K562 (cell line): ENCODE results near the gene WNK1. TPM values are rescaled to one million over a fixed set of nuclear protein-coding genes. Genes with fewer than 3 reads are reported as not detected.

Experiments
- ATAC-seq: fragments of 200-7000 bp; cut with Tn5 transposase; 3 replicates; pipeline ENCODE4 v1.9.1; 2020; ENCODE audit warnings: moderate library complexity
- BruUV-seq: library from RNA; stranded (reverse); fragments of 400-500 nt; replicated peaks from 2 replicates; lab custom pipeline; 2021; lab: Mats Ljungman, UMichigan
- CTCF ChIA-PET: fragments of 300-600 bp; formaldehyde crosslinking; extraction: SDS; loops from one replicate; lab custom pipeline; 2021; ENCODE audit warnings: low intra/inter-chr PET ratio; lab: Yijun Ruan, JAX
- POLR2A ChIA-PET: fragments of 300-600, 350-650 bp; sonication (Branson Sonifier 250); formaldehyde crosslinking; extraction: SDS; loops from one replicate; lab custom pipeline; 2021; ENCODE audit warnings: antibody characterized with exemption, inconsistent platforms; lab: Yijun Ruan, JAX
- DNase-seq, 4 experiments: peaks; one replicate each; pipeline versions ENCODE4 v3.0.0 to v3.0.0-alpha.2; 2011 to 2018; ENCODE audit warnings: low spot score in 3 of 4, mixed read lengths in 3 of 4; ENCODE audit errors: extremely low read depth in 1 of 4
- FAIRE-seq: peaks from 2 replicates; lab custom pipeline; 2011; peaks lifted over from hg19 to GRCh38; lab: Jason Lieb, UNC
- H2AFZ ChIP-seq: 2 replicates; pipeline ENCODE4 v1.6.0; 2011; ENCODE audit warnings: low read depth, low read length, control low read depth, inconsistent platforms
- H3K27ac ChIP-seq: fragments of 200-600 bp; 3 replicates; pipeline ENCODE4 v1.8.0; 2011; ENCODE audit warnings: low read depth, mild to moderate bottlenecking, control low read depth, inconsistent platforms, low read length, moderate library complexity, mixed read lengths; ENCODE audit errors: extremely low read depth
- H3K27me3 ChIP-seq, 2 experiments: fragments of 300-600 bp in 1 of 2; 2 replicates in 1 of 2; 3 replicates in 1 of 2; pipeline versions ENCODE4 v1.6.0 to v1.8.0; 2011; ENCODE audit warnings: inconsistent platforms in 2 of 2, low read length in 2 of 2, mild to moderate bottlenecking in 1 of 2, mixed read lengths in 1 of 2, moderate library complexity in 1 of 2; ENCODE audit not compliant: control insufficient read depth in 2 of 2, insufficient read depth in 2 of 2
- H3K36me3 ChIP-seq: fragments of 300-600 bp; 3 replicates; pipeline ENCODE4 v1.8.0; 2011; ENCODE audit warnings: mild to moderate bottlenecking, low read length, inconsistent platforms; ENCODE audit not compliant: control insufficient read depth, insufficient read depth
- H3K4me1 ChIP-seq, 2 experiments: fragments of 200-600 bp in 1 of 2; replicated peaks in 1 of 2; 2 replicates in 1 of 2; 3 replicates in 1 of 2; pipeline versions ENCODE4 v1.5.1 to v1.8.0; 2011; ENCODE audit warnings: inconsistent platforms in 2 of 2, low read length in 2 of 2, mild to moderate bottlenecking in 1 of 2, mixed read lengths in 1 of 2, moderate library complexity in 1 of 2; ENCODE audit not compliant: control insufficient read depth in 2 of 2, insufficient read depth in 2 of 2
- H3K4me2 ChIP-seq: 2 replicates; pipeline ENCODE4 v1.6.1; 2011; ENCODE audit warnings: low read length, control low read depth, inconsistent platforms, mixed read lengths; ENCODE audit not compliant: insufficient read depth
- H3K4me3 ChIP-seq: fragments of 200-600 bp; sonication (generic), shearing (Covaris generic); 2 replicates; pipeline ENCODE4 v1.5.1; 2016; ENCODE audit warnings: control low read depth, inconsistent platforms
- H3K79me2 ChIP-seq: fragments of 200-600 bp; 3 replicates; pipeline ENCODE4 v1.8.0; 2011; ENCODE audit warnings: low read length, inconsistent platforms; ENCODE audit not compliant: control insufficient read depth, insufficient read depth
- H3K9ac ChIP-seq, 2 experiments: 2 replicates each; pipeline versions ENCODE4 v1.6.0 to v1.6.1; 2011; ENCODE audit warnings: low read depth in 2 of 2, low read length in 2 of 2, control low read depth in 1 of 2, inconsistent platforms in 1 of 2, mild to moderate bottlenecking in 1 of 2, mixed read lengths in 1 of 2; ENCODE audit not compliant: insufficient read depth in 1 of 2
- H3K9me1 ChIP-seq: one replicate; pipeline ENCODE4 v1.6.0; 2011; ENCODE audit warnings: inconsistent platforms, mild to moderate bottlenecking, low read length, moderate library complexity; ENCODE audit not compliant: control insufficient read depth, insufficient read depth
- H3K9me3 ChIP-seq: replicated peaks from 2 replicates; pipeline ENCODE4 v1.5.1; 2011; ENCODE audit warnings: low read depth, low read length, inconsistent platforms; ENCODE audit not compliant: control insufficient read depth, insufficient read depth
- H4K20me1 ChIP-seq: replicated peaks from 2 replicates; pipeline ENCODE4 v1.6.1; 2011; ENCODE audit warnings: low read length, inconsistent platforms, mixed read lengths; ENCODE audit not compliant: control insufficient read depth, insufficient read depth
- EP400 ChIP-seq: fragments of 450-650 bp; IDR thresholded peaks from 2 replicates; pipeline ENCODE4 v1.6.1; 2017; ENCODE audit warnings: antibody characterized with exemption, mild to moderate bottlenecking, moderate library complexity
- ETV1 ChIP-seq: fragments of 450-650 bp; conservative IDR thresholded peaks from 2 replicates; pipeline ENCODE4 v1.6.1; 2016; ENCODE audit warnings: missing genetic modification characterization, control low read depth, low read depth, missing compliant biosample characterization
- FUS ChIP-seq: fragments of 200-400 bp; formaldehyde crosslinking; optimal IDR thresholded peaks from 2 replicates; pipeline ENCODE3; 2017; ENCODE audit warnings: low read depth, low read length
- GMEB1 ChIP-seq: fragments of 250-450 bp; sonication (Bioruptor Pico); IDR thresholded peaks from 2 replicates; pipeline ENCODE4 v1.4.0; 2020; ENCODE audit warnings: mild to moderate bottlenecking
- LEF1 ChIP-seq: fragments of 450-650 bp; IDR thresholded peaks from 2 replicates; pipeline ENCODE4 v1.6.1; 2016; ENCODE audit warnings: mild to moderate bottlenecking
- PURB ChIP-seq: sonication (generic); formaldehyde crosslinking; IDR thresholded peaks from 2 replicates; pipeline ENCODE4 v1.9.0; 2021; ENCODE audit warnings: low read depth, mild to moderate bottlenecking, missing genetic modification reagents
- SAP30 ChIP-seq: fragments of 200-600 bp; sonication (generic); IDR thresholded peaks from 2 replicates; pipeline ENCODE4 v1.6.1; 2012; ENCODE audit warnings: borderline replicate concordance, low read depth, mild to moderate bottlenecking, moderate library complexity, low read length, control low read depth, inconsistent platforms; ENCODE audit not compliant: insufficient read depth, poor library complexity, severe bottlenecking
- ZNF184 ChIP-seq: sonication (generic); formaldehyde crosslinking; IDR thresholded peaks from 2 replicates; pipeline ENCODE4 v1.5.0; 2020; ENCODE audit warnings: missing genetic modification reagents
- ZNF830 ChIP-seq: fragments of 250-450 bp; sonication (Bioruptor Pico); IDR thresholded peaks from 2 replicates; pipeline ENCODE4 v1.5.0; 2021; ENCODE audit warnings: mild to moderate bottlenecking
- WGBS: fragments of 100-300 bp; shearing (Covaris generic); methylation state at CpG from one replicate; pipeline ENCODE4 v1.1.6; 2016; ENCODE audit warnings: low coverage, mixed read lengths; ENCODE audit not compliant: insufficient coverage; ENCODE audit errors: missing lambda C conversion rate; 5-methylcytosine and 5-hydroxymethylcytosine counted together
- in situ Hi-C: fragments of 300-500 bp; cut with MboI; formaldehyde crosslinking; loops from 4 replicates; pipeline ENCODE4 v1.15.0; 2018; ENCODE audit warnings: inconsistent platforms, mixed read lengths
- intact Hi-C: fragments of 100-400 bp; cut with micrococcal nuclease; formaldehyde crosslinking; loops from 2 replicates; pipeline ENCODE4 v1.14.2; 2022
- polyA plus RNA-seq, 8 experiments: library from polyadenylated mRNA; depleted of rRNA in 4 of 8; stranded (reverse) in 5 of 8; unstranded in 3 of 8; fragments of >200 nt; fragmentation: Nextera tagmentation in 2 of 8; fragmentation: Illumina TruSeq in 1 of 8; extraction: Ambion mirVana in 2 of 8; extraction: Trizol in 1 of 8; gene quantifications; 2 replicates each; pipeline versions ENCODE4 v1.2.1 to v1.2.3, GENCODE V29; 2011 to 2014; ENCODE audit warnings: inconsistent platforms in 1 of 8, missing spikeins in 1 of 8
- total RNA-seq, 7 experiments: library from RNA; depleted of rRNA in 6 of 7; stranded (reverse); fragments of >200 nt in 6 of 7; fragmentation: Illumina TruSeq in 2 of 7; extraction: Trizol in 2 of 7; gene quantifications; 2 replicates each; pipeline versions ENCODE4 v1.2.1 to v1.2.3, GENCODE V29; 2011 to 2021; ENCODE audit warnings: low replicate concordance in 1 of 7

Gene WNK1
- total and polyA plus RNA-seq, 9 of the 15 experiments (the other 6 are each of a cell fraction or from before 2014, with no cell fraction given) = 4.3 to 73.9 (median 31.0) TPM

- TF ChIP-seq ETV1 (tag) (no peak), SAP30 (no peak), EP400 (no peak), ZNF830 (no peak)
- TF ChIP-seq, all 486 proteins: peak for 0
These were observed 13.5 kb downstream of the WNK1 start (continued) for GRCh38 chr12:765840-766239.

- Histone ChIP-seq H3K36me3 (peaks cover 10% of the 10 kb centered on the region; the same call in 2 of the 3 replicates), H3K27me3 (no peaks in the 10 kb centered on the region), H3K9me1 (no peaks in the 10 kb centered on the region), H3K9me3 (no peaks in the 10 kb centered on the region), H3K4me2 (no peak overlapping the region), H4K20me1 (peaks cover 5% of the 10 kb centered on the region), H3K27ac (no peak overlapping the region), H3K4me3 (no peak overlapping the region), H3K79me2 (peaks cover 96% of the 10 kb centered on the region), H2AFZ (no peak overlapping the region), H3K9ac (no peak overlapping the region), H3K4me1 (no peaks in the 10 kb centered on the region)
- intact Hi-C loops (no loop called here), in situ Hi-C loops (no loop called here)
- TF ChIP-seq FUS = no peak
- no peak for TF ChIP-seq ZNF184 (CRISPR knock-in tag)
- no peak for TF ChIP-seq LEF1
- TF ChIP-seq PURB = no peak
- TF ChIP-seq GMEB1 = no peak
- DNase-seq (no peak), FAIRE-seq (no peak), ATAC-seq (no peak)
- WGBS = 80% methylated on average over 1 of the region's 1 CpG
- POLR2A ChIA-PET = interaction anchor here (0.7 to 2.0 kb wide), 4 partner anchors 9 to 241 kb away, joined by 3 to 10 read pairs (median 4); no protein-coding TSS in a partner anchor
- CTCF ChIA-PET = no interaction called here
- no TSS peak for BruUV-seq
These were observed 16.1 kb downstream of the WNK1 start for GRCh38 chr12:768434-768833.
